ENCODE data around the gene SET. TPM values are rescaled to one million over a fixed set of nuclear protein-coding genes. Genes with fewer than 3 reads are reported as not detected.

The SET gene
- polyA plus RNA-seq, 1 donor (not counting 4 experiments of a cell fraction or from before 2014, with no cell fraction given), result 267 TPM

DNA sequence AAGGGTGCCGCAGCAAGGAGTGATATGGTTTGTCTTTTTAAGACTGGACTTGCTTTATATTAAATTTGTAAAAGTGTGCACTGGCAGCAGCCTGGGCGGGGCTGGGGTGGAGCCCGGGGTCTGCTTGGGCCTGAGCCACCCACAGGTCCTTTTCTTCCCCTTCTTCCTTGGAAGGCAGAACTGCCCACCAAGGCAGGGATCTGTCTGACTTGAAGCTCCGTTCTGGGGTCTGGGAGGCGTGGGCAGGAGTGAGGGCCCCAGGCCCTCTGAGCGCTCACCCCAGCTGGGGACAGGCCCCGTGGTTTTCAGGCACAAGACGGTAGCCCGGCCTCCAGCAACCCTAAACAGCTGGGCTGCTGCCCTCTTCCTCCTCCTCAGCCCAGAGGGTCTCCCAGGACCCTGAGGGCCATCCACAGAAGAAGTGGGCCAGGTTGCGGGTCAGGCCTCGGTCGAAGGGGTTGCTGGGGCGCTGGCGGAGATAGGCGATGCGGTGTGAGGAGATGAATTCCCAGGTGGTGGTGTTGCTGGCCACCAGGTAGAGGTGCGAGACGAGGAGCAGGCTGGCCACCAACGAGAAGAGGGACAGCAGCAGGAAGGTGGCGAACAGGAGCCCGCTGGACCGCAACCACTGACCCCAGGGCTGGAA lies 31.9 kb downstream of the SET start:
- Histone ChIP-seq H3K9me3 (ENCODE audit: control insufficient read depth, low read depth, low read length) (no peaks in the 10 kb centered on the region), H3K27ac (ENCODE audit: control insufficient read depth, insufficient read depth, low read length) (no peak overlapping the region), H3K4me3 (ENCODE audit: control insufficient read depth in 2 of 3, extremely low read depth in 1 of 3, insufficient read depth in 2 of 3, low read depth in 1 of 3, low read length in 3 of 3) (no peak overlapping the region), H3K9me1 (ENCODE audit: control insufficient read depth, extremely low read depth, insufficient read depth, low read length) (no peaks in the 10 kb centered on the region), H3K79me2 (ENCODE audit: control insufficient read depth, insufficient read depth, low read length) (peaks cover 11% of the 10 kb centered on the region), H3K4me2 (ENCODE audit: control insufficient read depth, extremely low read depth, insufficient read depth, low read depth, low read length) (no peak overlapping the region), H3K9ac (ENCODE audit: control insufficient read depth, extremely low read depth, insufficient read depth, low read length) (no peak overlapping the region), H3K27me3 (ENCODE audit: control insufficient read depth, extremely low read depth, insufficient read depth, low read length) (no peaks in the 10 kb centered on the region), H3K36me3 (ENCODE audit: control insufficient read depth in 2 of 2, extremely low read depth in 1 of 2, insufficient read depth in 2 of 2, low read length in 2 of 2) (peaks cover 6% of the 10 kb centered on the region in 2 experiments), H2AFZ (ENCODE audit: control insufficient read depth, low read length) (no peak overlapping the region), H3K4me1 (ENCODE audit: control insufficient read depth, extremely low read depth, insufficient read depth, low read length) (peaks cover 13% of the 10 kb centered on the region), H4K20me1 (ENCODE audit: control insufficient read depth, extremely low read depth, insufficient read depth, low read length) (no peaks in the 10 kb centered on the region)
- no peak for DNase-seq (ENCODE audit: low read depth, low spot score)
- no peak for FAIRE-seq
- TF ChIP-seq, protein P1, sequence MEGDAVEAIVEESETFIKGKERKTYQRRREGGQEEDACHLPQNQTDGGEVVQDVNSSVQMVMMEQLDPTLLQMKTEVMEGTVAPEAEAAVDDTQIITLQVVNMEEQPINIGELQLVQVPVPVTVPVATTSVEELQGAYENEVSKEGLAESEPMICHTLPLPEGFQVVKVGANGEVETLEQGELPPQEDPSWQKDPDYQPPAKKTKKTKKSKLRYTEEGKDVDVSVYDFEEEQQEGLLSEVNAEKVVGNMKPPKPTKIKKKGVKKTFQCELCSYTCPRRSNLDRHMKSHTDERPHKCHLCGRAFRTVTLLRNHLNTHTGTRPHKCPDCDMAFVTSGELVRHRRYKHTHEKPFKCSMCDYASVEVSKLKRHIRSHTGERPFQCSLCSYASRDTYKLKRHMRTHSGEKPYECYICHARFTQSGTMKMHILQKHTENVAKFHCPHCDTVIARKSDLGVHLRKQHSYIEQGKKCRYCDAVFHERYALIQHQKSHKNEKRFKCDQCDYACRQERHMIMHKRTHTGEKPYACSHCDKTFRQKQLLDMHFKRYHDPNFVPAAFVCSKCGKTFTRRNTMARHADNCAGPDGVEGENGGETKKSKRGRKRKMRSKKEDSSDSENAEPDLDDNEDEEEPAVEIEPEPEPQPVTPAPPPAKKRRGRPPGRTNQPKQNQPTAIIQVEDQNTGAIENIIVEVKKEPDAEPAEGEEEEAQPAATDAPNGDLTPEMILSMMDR (optimal IDR thresholded peaks at IDR 0.05 in 1 of 3, IDR thresholded peaks at IDR 0.05 in 1 of 3, conservative IDR thresholded peaks at IDR 0.05 in 1 of 3; ENCODE audit: extremely low read depth in 1 of 3, insufficient read depth in 2 of 3, low read length in 3 of 3), result no peak
- no peak for TF ChIP-seq EZH2 (IDR thresholded peaks at IDR 0.05; ENCODE audit: low read length)
- dilution Hi-C loops (cut with MboI; ENCODE audit: extremely low pct_ligation_motif_present, low sequenced_read_pairs), result no loop called here

DNA sequence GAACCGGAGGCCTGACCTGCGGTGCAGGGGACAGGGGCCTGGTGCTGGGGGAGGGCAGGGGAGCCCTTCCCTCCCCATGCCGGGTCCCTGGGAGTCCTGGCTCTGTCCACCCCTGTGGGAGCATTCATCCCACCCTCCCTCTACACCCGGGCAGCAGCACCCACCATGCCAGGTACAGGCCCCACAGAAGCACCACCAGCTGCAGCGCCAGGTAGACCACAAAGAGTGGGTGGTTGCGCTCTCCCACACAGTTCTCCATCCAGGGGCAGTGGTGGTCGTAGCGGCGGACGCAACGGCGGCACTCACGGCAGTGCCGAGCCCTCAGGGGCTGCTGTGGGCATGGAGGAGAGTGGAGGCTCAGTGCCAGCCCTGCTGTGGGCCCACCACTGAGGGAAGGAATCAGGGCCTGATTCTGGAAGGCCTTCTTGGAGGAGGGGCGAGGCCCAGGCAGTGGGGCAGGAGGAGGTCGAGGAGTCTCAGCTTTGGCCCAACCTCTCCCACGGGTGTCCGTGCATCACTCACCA lies 32.5 kb downstream of the SET start:
- H2AFZ ChIP-seq (ENCODE audit: control insufficient read depth, low read length), result no peak overlapping the region
- no peaks in the 10 kb centered on the region for H3K9me1 ChIP-seq (ENCODE audit: control insufficient read depth, extremely low read depth, insufficient read depth, low read length)
- no peak overlapping the region for H3K9ac ChIP-seq (ENCODE audit: control insufficient read depth, extremely low read depth, insufficient read depth, low read length)
- peaks cover 6% of the 10 kb centered on the region in 2 experiments for H3K36me3 ChIP-seq (ENCODE audit: control insufficient read depth in 2 of 2, extremely low read depth in 1 of 2, insufficient read depth in 2 of 2, low read length in 2 of 2)
- no peaks in the 10 kb centered on the region for H3K27me3 ChIP-seq (ENCODE audit: control insufficient read depth, extremely low read depth, insufficient read depth, low read length)
- dilution Hi-C loops (cut with MboI; ENCODE audit: extremely low pct_ligation_motif_present, low sequenced_read_pairs), result no loop called here
- no peaks in the 10 kb centered on the region for H3K9me3 ChIP-seq (ENCODE audit: control insufficient read depth, low read depth, low read length)
- FAIRE-seq (no peak), DNase-seq (ENCODE audit: low read depth, low spot score) (no peak)
- peaks cover 11% of the 10 kb centered on the region for H3K79me2 ChIP-seq (ENCODE audit: control insufficient read depth, insufficient read depth, low read length)
- H3K4me2 ChIP-seq (ENCODE audit: control insufficient read depth, extremely low read depth, insufficient read depth, low read depth, low read length), result no peak overlapping the region
- no peak for TF ChIP-seq EZH2 (IDR thresholded peaks at IDR 0.05; ENCODE audit: low read length)
- TF ChIP-seq, protein P1 (optimal IDR thresholded peaks at IDR 0.05 in 1 of 3, IDR thresholded peaks at IDR 0.05 in 1 of 3, conservative IDR thresholded peaks at IDR 0.05 in 1 of 3; ENCODE audit: extremely low read depth in 1 of 3, insufficient read depth in 2 of 3, low read length in 3 of 3), result no peak
- no peaks in the 10 kb centered on the region for H4K20me1 ChIP-seq (ENCODE audit: control insufficient read depth, extremely low read depth, insufficient read depth, low read length)
- peaks cover 13% of the 10 kb centered on the region for H3K4me1 ChIP-seq (ENCODE audit: control insufficient read depth, extremely low read depth, insufficient read depth, low read length)
- H3K27ac ChIP-seq (ENCODE audit: control insufficient read depth, insufficient read depth, low read length), result no peak overlapping the region
- no peak overlapping the region for H3K4me3 ChIP-seq (ENCODE audit: control insufficient read depth in 2 of 3, extremely low read depth in 1 of 3, insufficient read depth in 2 of 3, low read depth in 1 of 3, low read length in 3 of 3)
